HFF-Myc (cell line): Measurements from ENCODE around the gene GPX5.

Experiments
- DNase-seq: peaks from one replicate; pipeline ENCODE4 v3.0.0-alpha.2; 2011; ENCODE audit warnings: low read depth; ENCODE audit errors: extremely low read depth
- H3K4me3 ChIP-seq: replicated peaks from 2 replicates; pipeline ENCODE4 v1.5.1; 2011; ENCODE audit warnings: low read depth, mild to moderate bottlenecking, control low read depth, low read length
- CTCF ChIP-seq: IDR thresholded peaks from 2 replicates; pipeline ENCODE4 v1.5.1; 2012; ENCODE audit warnings: mild to moderate bottlenecking, low read depth, low read length, control low read depth; ENCODE audit errors: missing control alignments

The GPX5 gene

GRCh38 chr6:28555136-28555535 lies 29.5 kb downstream of the GPX5 start:
- H3K4me3 ChIP-seq, result no peak overlapping the region
- no peak for DNase-seq
- no peak for TF ChIP-seq CTCF

GRCh38 chr6:28558629-28559028 lies 32.9 kb downstream of the GPX5 start:
- no peak for DNase-seq

GRCh38 chr6:28563430-28564095 lies 37.9 kb downstream of the GPX5 start:
- TF ChIP-seq CTCF, result no peak
- DNase-seq, result no peak
- no peak overlapping the region for H3K4me3 ChIP-seq

More at GRCh38 chr6:28558629-28559028, 32.9 kb downstream of the GPX5 start:
- H3K4me3 ChIP-seq, result no peak overlapping the region
- TF ChIP-seq CTCF, result no peak

- DNase-seq, result no peak
- TF ChIP-seq CTCF, result no peak
- H3K4me3 ChIP-seq, result no peak overlapping the region
Observed at GRCh38 chr6:28565823-28566526, 40.3 kb downstream of the GPX5 start.

- H3K4me3 ChIP-seq, result no peak overlapping the region
- no peak for DNase-seq
- TF ChIP-seq CTCF, result no peak
Observed at GRCh38 chr6:28566527-28567252, 41.0 kb downstream of the GPX5 start.

- no peak for TF ChIP-seq CTCF
- DNase-seq, result no peak
- H3K4me3 ChIP-seq, result no peak overlapping the region
Observed at GRCh38 chr6:28567506-28567905, 41.8 kb downstream of the GPX5 start.
